ENCODE data around the gene KRTAP4-1. TPM values are rescaled to one million over a fixed set of nuclear protein-coding genes. Genes with fewer than 3 reads are reported as not detected.
"Not testable (repeated sequence)": the region's sequence is repeated elsewhere in the genome, so short reads cannot be mapped to it uniquely, and the experiment has no call there.

The KRTAP4-1 gene
- total RNA-seq, result not detected

- Histone ChIP-seq H3K27me3 (no peaks in the 10 kb centered on the region), H3K27ac (no peak within 1 kb of the TSS), H3K4me1 (no peaks in the 10 kb centered on the region), H3K9me3 (peaks cover 0 to 7% (median 0%) of the 10 kb centered on the region in 4 donors), H3K36me3 (no peaks in the 10 kb centered on the region), H3K4me3 (no peak within 1 kb of the TSS)
- 73 to 74% methylated on average over 7 to 9 of the region's 9 CpGs for WGBS, 2 donors
- DNase-seq (ENCODE audit: low spot score in 2 of 2), result no peak
- no peak for TF ChIP-seq CTCF (IDR thresholded peaks at IDR 0.05)
- TF ChIP-seq POLR2A (IDR thresholded peaks at IDR 0.05), result no peak
- no peak for TF ChIP-seq EP300 (IDR thresholded peaks at IDR 0.05)
Measured at GRCh38 chr17:41184480-41184961, at the start of gene KRTAP4-1. KRTAP4-1 (minus strand) TSS chr17:41184911; CDS start chr17:41184854, 57 bp downstream.

GRCh38 chr17:41232399-41233105 is 47.8 kb upstream of the KRTAP4-1 start, which contains the start of gene KRTAP9-3:
KRTAP9-3 (plus strand) TSS chr17:41232449; CDS start chr17:41232502, 53 bp downstream.
- not testable (repeated sequence) for H3K9me3 ChIP-seq; H3K36me3 ChIP-seq; H3K27ac ChIP-seq; H3K27me3 ChIP-seq; H3K4me1 ChIP-seq; H3K4me3 ChIP-seq; DNase-seq (ENCODE audit: low spot score in 2 of 2)
- 100% methylated on average over 1 of the region's 1 CpG for WGBS, 2 donors

- peaks cover 0 to 7% of the 10 kb centered on the region in 2 donors for H3K27me3 ChIP-seq
- TF ChIP-seq POLR2A (IDR thresholded peaks at IDR 0.05) (no peak), CTCF (IDR thresholded peaks at IDR 0.05) (no peak), EP300 (IDR thresholded peaks at IDR 0.05) (no peak)
- WGBS, 2 donors, result 79 to 84% methylated on average over 6 of the region's 6 CpGs
- no peak overlapping the region for H3K27ac ChIP-seq
- no peaks in the 10 kb centered on the region for H3K36me3 ChIP-seq
- H3K9me3 ChIP-seq, result no peaks in the 10 kb centered on the region
- H3K4me3 ChIP-seq, result no peak overlapping the region
- DNase-seq (ENCODE audit: low spot score in 2 of 2), result no peak
- H3K4me1 ChIP-seq, result no peaks in the 10 kb centered on the region
Measured at GRCh38 chr17:41231731-41232130, 47.0 kb upstream of the KRTAP4-1 start.

- Histone ChIP-seq H3K27ac (no peak overlapping the region), H3K4me1 (no peaks in the 10 kb centered on the region), H3K27me3 (peaks cover 0 to 7% of the 10 kb centered on the region in 2 donors), H3K36me3 (no peaks in the 10 kb centered on the region), H3K9me3 (no peaks in the 10 kb centered on the region), H3K4me3 (no peak overlapping the region)
- no peak for DNase-seq (ENCODE audit: low spot score in 2 of 2)
- no peak for TF ChIP-seq EP300 (IDR thresholded peaks at IDR 0.05)
- no peak for TF ChIP-seq CTCF (IDR thresholded peaks at IDR 0.05)
- no peak for TF ChIP-seq POLR2A (IDR thresholded peaks at IDR 0.05)
Measured at GRCh38 chr17:41230094-41230493, 45.4 kb upstream of the KRTAP4-1 start.

- not testable (repeated sequence) for H3K4me3 ChIP-seq; H3K36me3 ChIP-seq; H3K27ac ChIP-seq; H3K9me3 ChIP-seq; H3K27me3 ChIP-seq; DNase-seq (ENCODE audit: low spot score in 2 of 2); H3K4me1 ChIP-seq
- WGBS, 2 donors, result 58% methylated on average over 3 of the region's 4 CpGs; no CpG with 5 or more reads in 1 of the 2 donors
Measured at GRCh38 chr17:41226598-41227095, 41.9 kb upstream of the KRTAP4-1 start, which contains the start of gene KRTAP9-2. KRTAP9-2 (plus strand) TSS chr17:41226648; CDS start chr17:41226655, 7 bp downstream.

- WGBS, 2 donors, result 90 to 95% methylated on average over 6 of the region's 6 CpGs
- Histone ChIP-seq H3K27ac (no peak overlapping the region), H3K4me1 (no peaks in the 10 kb centered on the region), H3K9me3 (no peaks in the 10 kb centered on the region), H3K4me3 (no peak overlapping the region), H3K27me3 (no peaks in the 10 kb centered on the region), H3K36me3 (no peaks in the 10 kb centered on the region)
- no peak for TF ChIP-seq POLR2A (IDR thresholded peaks at IDR 0.05)
- TF ChIP-seq EP300 (IDR thresholded peaks at IDR 0.05), result no peak
- no peak for TF ChIP-seq CTCF (IDR thresholded peaks at IDR 0.05)
- DNase-seq (ENCODE audit: low spot score in 2 of 2), result no peak
Measured at GRCh38 chr17:41226051-41226450, 41.3 kb upstream of the KRTAP4-1 start.
